SK-N-MC (cell line): Measurements from ENCODE around the gene RCN1.

Experiments used
- EZH2 ChIP-seq: fragments of 200-600 bp; sonication (generic); IDR thresholded peaks from one replicate; pipeline ENCODE4 v1.6.1; 2017; ENCODE audit warnings: antibody characterized with exemption
- POLR2AphosphoS5 ChIP-seq: IDR thresholded peaks from 2 replicates; pipeline ENCODE4 v1.6.1; 2012; ENCODE audit warnings: mild to moderate bottlenecking, low read depth, low read length, borderline replicate concordance

DNA sequence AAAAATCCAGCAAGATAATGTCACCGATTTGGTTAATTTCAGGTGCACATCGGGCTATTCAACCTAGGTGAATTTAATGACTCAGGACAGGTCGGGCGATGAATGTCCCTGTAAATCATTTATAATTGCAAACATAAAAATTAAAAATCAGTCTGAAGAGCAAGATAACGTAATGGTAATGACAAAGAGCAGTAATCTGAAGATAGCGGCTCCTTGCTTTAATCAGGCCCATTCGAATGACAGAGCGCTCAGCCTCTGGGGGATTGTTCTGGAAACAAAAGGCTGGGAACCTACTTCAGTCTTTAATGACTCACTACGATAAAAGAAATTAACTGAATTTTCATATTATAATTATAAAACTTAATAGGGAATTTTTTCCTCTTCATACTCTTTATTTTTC, 61.3 kb downstream of the RCN1 start:
- TF ChIP-seq EZH2: no peak
- TF ChIP-seq POLR2AphosphoS5: no peak
